ENCODE data around the gene WFDC11. TPM values are rescaled to one million over a fixed set of nuclear protein-coding genes. Genes with fewer than 3 reads are reported as not detected.
A peak's percentile ranks its signal among the peaks of the same experiment; 100 is the strongest.

Gene WFDC11
- total RNA-seq, 1 experiment from 2014 or later: not detected

DNA sequence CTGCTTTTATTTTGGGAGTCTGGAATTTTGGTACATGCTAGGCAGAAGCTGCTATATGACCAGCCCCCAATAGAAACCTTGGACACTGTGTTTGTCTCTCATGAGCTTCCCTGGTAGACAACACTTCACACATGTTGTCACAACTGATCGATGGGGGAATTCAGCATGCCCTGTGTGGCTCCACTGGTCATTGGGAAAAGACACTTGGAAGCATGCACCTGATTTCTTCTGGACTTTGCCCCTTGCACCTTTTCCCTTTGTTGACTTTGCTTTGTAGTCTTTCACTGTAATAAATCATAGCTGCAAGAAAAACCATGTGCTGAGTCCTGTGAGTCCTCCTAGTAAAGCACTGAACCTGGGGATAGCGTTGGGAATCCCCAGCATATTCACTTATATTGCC, 48.4 kb downstream of the WFDC11 start:
- Mint-ChIP-seq H3K36me3 (ENCODE audit: insufficient read depth, unreplicated experiment) (no peaks in the 10 kb centered on the region), H3K27me3 (ENCODE audit: insufficient read depth, unreplicated experiment) (no peaks in the 10 kb centered on the region), H3K9me3 (ENCODE audit: unreplicated experiment) (no peaks in the 10 kb centered on the region), H3K4me1 (ENCODE audit: insufficient read depth, unreplicated experiment) (no peaks in the 10 kb centered on the region), H3K27ac (ENCODE audit: low read depth, unreplicated experiment) (no peak overlapping the region), H3K4me3 (ENCODE audit: unreplicated experiment) (no peak overlapping the region)
- intact Hi-C loops (cut with micrococcal nuclease): no loop called here
- no peak for DNase-seq (ENCODE audit: unreplicated experiment)
- TF ChIP-seq, protein P1, sequence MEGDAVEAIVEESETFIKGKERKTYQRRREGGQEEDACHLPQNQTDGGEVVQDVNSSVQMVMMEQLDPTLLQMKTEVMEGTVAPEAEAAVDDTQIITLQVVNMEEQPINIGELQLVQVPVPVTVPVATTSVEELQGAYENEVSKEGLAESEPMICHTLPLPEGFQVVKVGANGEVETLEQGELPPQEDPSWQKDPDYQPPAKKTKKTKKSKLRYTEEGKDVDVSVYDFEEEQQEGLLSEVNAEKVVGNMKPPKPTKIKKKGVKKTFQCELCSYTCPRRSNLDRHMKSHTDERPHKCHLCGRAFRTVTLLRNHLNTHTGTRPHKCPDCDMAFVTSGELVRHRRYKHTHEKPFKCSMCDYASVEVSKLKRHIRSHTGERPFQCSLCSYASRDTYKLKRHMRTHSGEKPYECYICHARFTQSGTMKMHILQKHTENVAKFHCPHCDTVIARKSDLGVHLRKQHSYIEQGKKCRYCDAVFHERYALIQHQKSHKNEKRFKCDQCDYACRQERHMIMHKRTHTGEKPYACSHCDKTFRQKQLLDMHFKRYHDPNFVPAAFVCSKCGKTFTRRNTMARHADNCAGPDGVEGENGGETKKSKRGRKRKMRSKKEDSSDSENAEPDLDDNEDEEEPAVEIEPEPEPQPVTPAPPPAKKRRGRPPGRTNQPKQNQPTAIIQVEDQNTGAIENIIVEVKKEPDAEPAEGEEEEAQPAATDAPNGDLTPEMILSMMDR (IDR thresholded peaks at IDR 0.05; ENCODE audit: unreplicated experiment): no peak
- POLR2A ChIA-PET: no interaction called here
- CTCF ChIA-PET: interaction anchor here (0.7 kb wide), 1 partner anchor 656 kb away, joined by 4 read pairs; no protein-coding TSS in a partner anchor
- no TSS peak for BruUV-seq (replicated peaks)

DNA sequence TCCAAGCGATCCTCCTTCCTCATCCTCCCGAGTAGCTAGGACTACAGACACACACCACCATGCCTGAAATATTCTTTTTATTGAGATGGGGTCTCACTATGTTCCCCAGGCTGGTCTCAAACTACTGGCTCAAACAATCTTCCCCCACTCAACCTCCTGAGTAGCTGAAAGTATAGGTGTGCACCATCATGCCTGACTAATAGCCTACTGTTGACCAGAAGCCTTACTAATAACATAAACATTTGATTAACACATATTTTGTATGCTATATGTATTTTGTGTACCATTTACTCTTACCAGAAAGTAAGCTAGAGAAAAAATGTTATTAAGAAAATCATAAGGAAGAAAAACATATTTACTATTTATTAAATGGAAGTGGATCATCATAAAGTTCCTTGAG, 52.4 kb downstream of the WFDC11 start:
- Mint-ChIP-seq H3K36me3 (ENCODE audit: insufficient read depth, unreplicated experiment) (no peaks in the 10 kb centered on the region), H3K27me3 (ENCODE audit: insufficient read depth, unreplicated experiment) (no peaks in the 10 kb centered on the region), H3K4me3 (ENCODE audit: unreplicated experiment) (no peak overlapping the region), H3K27ac (ENCODE audit: low read depth, unreplicated experiment) (no peak overlapping the region), H3K4me1 (ENCODE audit: insufficient read depth, unreplicated experiment) (no peaks in the 10 kb centered on the region), H3K9me3 (ENCODE audit: unreplicated experiment) (no peaks in the 10 kb centered on the region)
- BruUV-seq (replicated peaks): no TSS peak
- no peak for DNase-seq (ENCODE audit: unreplicated experiment)
- intact Hi-C loops (cut with micrococcal nuclease): no loop called here
- CTCF ChIA-PET: interaction anchor here (0.8 to 2.6 kb wide), 2 partner anchors 12 to 25 kb away, joined by 5 to 18 read pairs; partner anchors contain the start of gene WFDC10A
- POLR2A ChIA-PET: interaction anchor here (1.3 kb wide), 1 partner anchor 11 kb away, joined by 3 read pairs; no protein-coding TSS in a partner anchor
- TF ChIP-seq, protein P1 (IDR thresholded peaks at IDR 0.05; ENCODE audit: unreplicated experiment): no peak

DNA sequence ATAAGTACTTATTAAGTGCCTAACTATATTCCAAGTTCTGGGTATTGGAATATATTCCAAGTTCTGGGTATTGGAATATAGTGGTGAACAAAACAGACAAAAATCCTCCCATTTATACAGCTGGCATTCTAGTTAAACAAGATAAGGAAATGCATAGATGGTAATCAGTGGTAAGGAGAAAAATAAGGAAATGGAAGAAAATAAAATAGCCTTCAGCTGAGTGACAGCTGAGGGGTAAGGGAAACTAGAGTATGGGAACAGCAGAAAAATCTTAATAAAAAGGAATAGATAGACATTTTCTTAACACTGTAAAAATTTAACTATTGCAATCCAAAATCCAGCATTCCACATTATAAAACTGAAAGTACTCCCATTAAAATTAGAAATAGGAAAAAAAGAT, 57.7 kb downstream of the WFDC11 start:
- Mint-ChIP-seq H3K4me3 (ENCODE audit: unreplicated experiment) (no peak overlapping the region), H3K9me3 (ENCODE audit: unreplicated experiment) (no peaks in the 10 kb centered on the region), H3K36me3 (ENCODE audit: insufficient read depth, unreplicated experiment) (no peaks in the 10 kb centered on the region), H3K27ac (ENCODE audit: low read depth, unreplicated experiment) (no peak overlapping the region), H3K27me3 (ENCODE audit: insufficient read depth, unreplicated experiment) (no peaks in the 10 kb centered on the region), H3K4me1 (ENCODE audit: insufficient read depth, unreplicated experiment) (peaks cover 11% of the 10 kb centered on the region)
- TF ChIP-seq, protein P1 (IDR thresholded peaks at IDR 0.05; ENCODE audit: unreplicated experiment): no peak
- ChIA-PET CTCF (no interaction called here), POLR2A (interaction anchor here (0.6 kb wide), 1 partner anchor 88 kb away, joined by 5 read pairs; no protein-coding TSS in a partner anchor)
- intact Hi-C loops (cut with micrococcal nuclease): no loop called here
- BruUV-seq (replicated peaks): no TSS peak
- no peak for DNase-seq (ENCODE audit: unreplicated experiment)

DNA sequence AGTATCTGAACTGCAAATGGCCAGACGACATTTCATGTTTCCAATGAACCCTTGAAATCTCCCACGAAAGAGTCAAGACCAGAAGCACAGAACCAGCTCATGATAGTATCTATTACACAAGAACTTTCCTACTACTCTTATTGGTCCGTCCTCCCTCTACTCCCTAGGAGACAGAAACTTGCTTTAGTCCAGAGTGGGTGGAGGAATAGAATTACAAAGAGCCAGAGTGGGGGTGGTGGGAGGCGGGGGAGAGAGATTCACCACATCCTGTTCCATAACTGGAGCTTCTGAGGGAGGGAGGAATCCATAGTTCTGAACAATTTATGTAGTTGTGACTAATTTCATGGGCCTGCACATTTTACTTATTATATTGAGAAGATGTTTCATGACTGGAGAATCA, 59.0 kb downstream of the WFDC11 start:
- peak; percentile 86 for DNase-seq (ENCODE audit: unreplicated experiment)
- Mint-ChIP-seq H3K27ac (ENCODE audit: low read depth, unreplicated experiment) (no peak overlapping the region), H3K4me1 (ENCODE audit: insufficient read depth, unreplicated experiment) (peaks cover 11% of the 10 kb centered on the region), H3K4me3 (ENCODE audit: unreplicated experiment) (no peak overlapping the region), H3K27me3 (ENCODE audit: insufficient read depth, unreplicated experiment) (no peaks in the 10 kb centered on the region), H3K9me3 (ENCODE audit: unreplicated experiment) (no peaks in the 10 kb centered on the region), H3K36me3 (ENCODE audit: insufficient read depth, unreplicated experiment) (no peaks in the 10 kb centered on the region)
- CTCF ChIA-PET: interaction anchor here (0.5 to 1.2 kb wide), 5 partner anchors 18 to 477 kb away, joined by 3 to 6 read pairs (median 3); no protein-coding TSS in a partner anchor
- intact Hi-C loops (cut with micrococcal nuclease): no loop called here
- no TSS peak for BruUV-seq (replicated peaks)
- TF ChIP-seq, protein P1 (IDR thresholded peaks at IDR 0.05; ENCODE audit: unreplicated experiment): no peak
- POLR2A ChIA-PET: interaction anchor here (0.6 to 0.9 kb wide), 4 partner anchors 18 to 362 kb away, joined by 3 to 4 read pairs (median 4); no protein-coding TSS in a partner anchor

Measured in MCF 10A (cell line).